Mucosa of descending colon (tissue), 3 donors: ENCODE results near the gene MAGI1. TPM values are rescaled to one million over a fixed set of nuclear protein-coding genes. Genes with fewer than 3 reads are reported as not detected.

Experiments used
- ATAC-seq: fragments of 200-7000 bp; cut with Tn5 transposase; one replicate; pipeline ENCODE4 v1.9.1; 2020; ENCODE audit warnings: mild to moderate bottlenecking, moderate library complexity
- DNase-seq, 3 donors: peaks; one replicate each; pipeline ENCODE4 v3.0.0-alpha.2; 2020
- H3K36me3 ChIP-seq: fragments of 200-600 bp; one replicate; pipeline ENCODE4 v1.8.0; 2021; ENCODE audit warnings: low read depth, mild to moderate bottlenecking
- H3K4me1 ChIP-seq: fragments of 200-600 bp; one replicate; pipeline ENCODE4 v1.8.0; 2021; ENCODE audit warnings: low read depth, mild to moderate bottlenecking
- H3K4me3 ChIP-seq: fragments of 200-600 bp; one replicate; pipeline ENCODE4 v1.8.0; 2021; ENCODE audit warnings: mild to moderate bottlenecking
- H3K9me3 ChIP-seq: fragments of 200-600 bp; one replicate; pipeline ENCODE4 v1.8.0; 2021; ENCODE audit warnings: mild to moderate bottlenecking
- intact Hi-C, 2 donors: fragments of 100-400 bp; cut with DNase I in 1 of 2; cut with micrococcal nuclease in 1 of 2; formaldehyde crosslinking; loops; one replicate each; pipeline versions ENCODE4 v1.11.0 to v1.11.1; 2022; cut with DNase I, micrococcal nuclease
- total RNA-seq, 3 donors: library from RNA; stranded (reverse); fragmentation: NEBNext Ultra II Directional in 2 of 3; extraction: Animal tissue kit (Norgen Biotek cat#: 25700) in 2 of 3; gene quantifications; one replicate each; pipeline versions ENCODE4 v1.2.1 to v1.2.4, GENCODE V29; 2021 to 2023
- TF ChIP-seq, protein P1 (sequence below): fragments of 200-600 bp; IDR thresholded peaks from one replicate; pipeline ENCODE4 v1.8.0; 2022; ENCODE audit warnings: antibody characterized with exemption, mild to moderate bottlenecking
- donor health status: DM: no; HTN: no; CAD: no; lungs with moderate emphysema.
- donor health status: DM: no; HTN: no; CAD: no.
- donor health status: DM: no; HTN: yes; CAD: no.

Gene MAGI1
- total RNA-seq, 3 donors from 2014 or later = 41.9 to 59.6 (median 45.6) TPM

DNA sequence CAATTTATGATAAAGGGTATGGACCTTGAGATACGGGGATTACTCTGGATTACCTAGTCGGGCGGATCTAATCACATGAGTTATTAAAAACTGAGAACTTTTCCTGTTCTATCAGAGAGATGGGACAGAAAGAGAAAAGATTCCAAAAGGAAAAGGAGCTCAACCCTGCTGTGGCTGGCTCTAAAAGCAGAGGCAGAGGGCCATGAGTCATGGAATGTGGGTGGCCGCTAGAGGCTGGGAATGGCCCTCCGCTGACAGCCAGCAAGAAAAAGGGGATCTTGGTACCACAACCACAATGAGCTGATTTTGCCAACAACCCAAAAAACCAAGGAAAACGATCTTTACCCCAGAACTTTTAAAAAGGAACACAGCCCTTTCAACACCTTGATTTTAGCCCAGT lies 210.0 kb downstream of the MAGI1 start:
- Histone ChIP-seq H3K4me3 (no peak overlapping the region), H3K36me3 (no peaks in the 10 kb centered on the region), H3K9me3 (no peaks in the 10 kb centered on the region), H3K4me1 (no peaks in the 10 kb centered on the region)
- no peak for DNase-seq
- ATAC-seq = no peak
- TF ChIP-seq, protein P1, sequence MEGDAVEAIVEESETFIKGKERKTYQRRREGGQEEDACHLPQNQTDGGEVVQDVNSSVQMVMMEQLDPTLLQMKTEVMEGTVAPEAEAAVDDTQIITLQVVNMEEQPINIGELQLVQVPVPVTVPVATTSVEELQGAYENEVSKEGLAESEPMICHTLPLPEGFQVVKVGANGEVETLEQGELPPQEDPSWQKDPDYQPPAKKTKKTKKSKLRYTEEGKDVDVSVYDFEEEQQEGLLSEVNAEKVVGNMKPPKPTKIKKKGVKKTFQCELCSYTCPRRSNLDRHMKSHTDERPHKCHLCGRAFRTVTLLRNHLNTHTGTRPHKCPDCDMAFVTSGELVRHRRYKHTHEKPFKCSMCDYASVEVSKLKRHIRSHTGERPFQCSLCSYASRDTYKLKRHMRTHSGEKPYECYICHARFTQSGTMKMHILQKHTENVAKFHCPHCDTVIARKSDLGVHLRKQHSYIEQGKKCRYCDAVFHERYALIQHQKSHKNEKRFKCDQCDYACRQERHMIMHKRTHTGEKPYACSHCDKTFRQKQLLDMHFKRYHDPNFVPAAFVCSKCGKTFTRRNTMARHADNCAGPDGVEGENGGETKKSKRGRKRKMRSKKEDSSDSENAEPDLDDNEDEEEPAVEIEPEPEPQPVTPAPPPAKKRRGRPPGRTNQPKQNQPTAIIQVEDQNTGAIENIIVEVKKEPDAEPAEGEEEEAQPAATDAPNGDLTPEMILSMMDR = no peak
- intact Hi-C loops = no loop called here

DNA sequence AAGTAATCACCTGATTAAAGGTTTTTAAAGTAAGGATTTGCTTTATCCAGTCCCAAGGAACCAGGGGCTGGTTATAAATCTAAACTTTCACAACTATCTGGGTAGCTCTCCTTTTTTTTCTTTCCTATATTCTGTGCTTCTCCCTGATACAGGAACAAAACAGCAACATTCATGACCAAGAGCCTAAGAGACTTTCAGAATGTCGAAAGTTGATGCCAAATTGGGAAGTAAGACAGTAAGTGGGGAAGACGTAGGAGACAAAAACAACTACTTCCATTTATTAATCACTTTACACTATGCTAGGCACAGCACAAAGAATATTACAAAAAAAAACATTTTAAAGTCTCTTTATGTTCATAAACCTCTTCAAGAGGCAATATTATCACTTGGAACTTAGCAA lies 211.6 kb downstream of the MAGI1 start:
- no peaks in the 10 kb centered on the region for H3K36me3 ChIP-seq
- DNase-seq = no peak
- TF ChIP-seq, protein P1 = no peak
- no peaks in the 10 kb centered on the region for H3K4me1 ChIP-seq
- no peak for ATAC-seq
- intact Hi-C loops = no loop called here
- H3K4me3 ChIP-seq = no peak overlapping the region
- no peaks in the 10 kb centered on the region for H3K9me3 ChIP-seq

DNA sequence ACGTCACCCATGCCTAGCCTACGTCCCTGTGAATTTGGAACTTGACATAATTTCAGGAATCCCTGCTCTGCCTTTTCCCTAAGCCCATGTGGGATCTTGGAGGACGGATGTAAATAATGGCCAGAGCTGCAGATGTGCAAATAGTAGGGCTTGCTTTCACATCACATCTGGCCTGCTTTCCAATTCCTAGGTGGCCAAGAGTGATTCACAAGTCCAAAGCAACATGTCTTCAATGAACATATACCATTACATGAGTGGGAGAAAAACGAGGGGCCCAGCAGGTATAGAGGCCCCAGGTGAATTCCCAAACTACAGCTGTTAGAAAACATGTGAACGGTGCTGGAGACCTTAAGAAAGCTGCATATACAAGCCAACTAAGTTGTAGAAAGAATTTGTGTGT lies 214.6 kb downstream of the MAGI1 start:
- TF ChIP-seq, protein P1 = no peak
- intact Hi-C loops = no loop called here

DNA sequence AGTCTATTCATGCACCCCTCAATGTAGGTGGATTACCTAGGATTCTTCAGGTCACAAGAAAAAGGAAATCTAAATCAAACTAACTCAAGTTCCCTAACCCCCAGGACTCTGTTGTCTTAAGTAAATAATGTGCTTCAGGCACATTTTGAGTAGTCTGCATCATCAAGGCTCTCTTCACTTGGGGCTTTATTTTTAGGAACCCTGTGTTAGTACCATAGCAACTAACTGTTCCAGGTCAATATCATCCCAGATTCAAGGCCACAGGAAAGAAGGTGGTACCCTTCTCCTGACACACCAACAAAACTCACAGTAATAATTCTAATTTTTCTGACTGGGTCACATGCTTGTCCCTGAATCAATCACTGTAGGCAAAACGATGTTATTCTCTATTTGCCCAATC lies 218.1 kb downstream of the MAGI1 start:
- Histone ChIP-seq H3K4me1 (no peaks in the 10 kb centered on the region), H3K4me3 (no peak overlapping the region), H3K9me3 (no peaks in the 10 kb centered on the region), H3K36me3 (no peaks in the 10 kb centered on the region)
- intact Hi-C loops = no loop called here
- DNase-seq (no peak), ATAC-seq (no peak)
- TF ChIP-seq, protein P1 = no peak

More for the DNA sequence above, 214.6 kb downstream of the MAGI1 start:
- H3K4me3 ChIP-seq = no peak overlapping the region
- ATAC-seq (no peak), DNase-seq (no peak)
- H3K4me1 ChIP-seq = no peaks in the 10 kb centered on the region
- no peaks in the 10 kb centered on the region for H3K9me3 ChIP-seq
- H3K36me3 ChIP-seq = no peaks in the 10 kb centered on the region

DNA sequence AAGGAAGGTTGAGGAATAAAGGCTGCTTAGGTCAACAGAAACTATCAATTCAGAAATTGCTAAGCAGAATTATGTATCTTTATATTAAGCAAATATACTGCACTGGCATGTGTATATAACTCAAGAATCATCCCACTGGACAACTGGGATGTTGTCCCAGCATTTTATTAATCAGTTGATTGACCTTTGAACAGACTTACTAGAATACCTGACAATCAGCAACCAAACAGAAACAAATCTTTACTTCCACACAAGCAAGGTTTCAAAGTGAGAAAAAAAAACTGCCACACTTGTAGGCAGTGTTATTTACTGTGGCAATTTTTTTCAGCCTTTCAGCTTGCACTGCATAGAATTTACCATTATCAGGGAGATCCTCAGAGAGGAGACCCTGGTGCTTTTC lies 218.8 kb downstream of the MAGI1 start:
- TF ChIP-seq, protein P1 = no peak
- intact Hi-C loops = no loop called here
- no peak for ATAC-seq

DNA sequence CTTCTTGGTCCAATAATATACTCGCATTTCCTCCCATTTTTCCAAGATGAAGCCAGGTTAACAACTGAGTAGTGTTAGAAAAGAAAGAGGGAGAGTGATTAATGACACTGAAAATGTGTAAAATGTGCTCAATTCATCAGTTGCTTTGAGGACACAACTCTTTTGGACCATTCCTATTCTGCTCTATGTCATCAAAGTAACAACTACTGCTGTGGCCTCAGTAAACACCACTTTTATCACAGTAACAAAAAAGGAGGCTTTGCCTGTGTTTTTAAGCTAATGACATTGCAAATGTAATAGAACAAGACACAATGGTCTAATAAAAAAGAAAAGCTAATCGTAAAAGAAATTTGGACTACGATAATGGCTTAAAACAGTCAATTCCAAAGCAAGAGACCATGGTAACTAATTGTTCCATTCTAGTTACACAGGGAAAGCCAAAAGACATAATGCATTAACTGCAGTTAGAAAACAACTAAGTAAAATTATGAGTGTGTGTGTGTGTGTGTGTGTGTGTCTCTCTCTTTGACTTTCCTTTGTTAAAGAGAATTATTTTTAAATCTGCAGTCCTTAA lies 221.1 kb downstream of the MAGI1 start:
- DNase-seq (no peak), ATAC-seq (no peak)
- TF ChIP-seq, protein P1 = no peak
- H3K36me3 ChIP-seq = no peaks in the 10 kb centered on the region
- H3K9me3 ChIP-seq = no peaks in the 10 kb centered on the region
- no peaks in the 10 kb centered on the region for H3K4me1 ChIP-seq
- intact Hi-C loops = no loop called here
- H3K4me3 ChIP-seq = no peak overlapping the region

More for the DNA sequence above, 218.8 kb downstream of the MAGI1 start:
- Histone ChIP-seq H3K4me1 (no peaks in the 10 kb centered on the region), H3K36me3 (no peaks in the 10 kb centered on the region), H3K9me3 (no peaks in the 10 kb centered on the region), H3K4me3 (no peak overlapping the region)
- DNase-seq = no peak
